Activated T-helper 2 cell treated with anti-CD3 and anti-CD28 coated beads, Interferon-gamma antibody, Interleukin-2, Interleukin-4, amounts not matched to agents 10 μg/mL and 5 μg/mL and 100 μg/mL, durations not matched to agents 14 hours and 24 hours and 36 hours (primary cell): Measurements from ENCODE around the gene LMTK2. TPM values are rescaled to one million over a fixed set of nuclear protein-coding genes. Genes with fewer than 3 reads are reported as not detected.
"Not testable (repeated sequence)": the region's sequence is repeated elsewhere in the genome, so short reads cannot be mapped to it uniquely, and the experiment has no call there.

Experiments used
- DNase-seq: peaks from one replicate; pipeline ENCODE4 v3.0.0; 2021; ENCODE audit warnings: low spot score
- H3K27ac Mint-ChIP-seq: one replicate; pipeline ENCODE4 v1.8.0; 2021; ENCODE audit warnings: mixed read lengths
- H3K27me3 Mint-ChIP-seq: one replicate; pipeline ENCODE4 v1.8.0; 2021; ENCODE audit warnings: low read depth, mixed read lengths
- H3K36me3 Mint-ChIP-seq: one replicate; pipeline ENCODE4 v1.8.0; 2021; ENCODE audit warnings: low read depth, mixed read lengths
- H3K4me1 Mint-ChIP-seq: one replicate; pipeline ENCODE4 v1.8.0; 2021; ENCODE audit warnings: low read depth, mixed read lengths
- H3K4me3 Mint-ChIP-seq: one replicate; pipeline ENCODE4 v1.8.0; 2021; ENCODE audit warnings: low read depth, mild to moderate bottlenecking, moderate library complexity, mixed read lengths
- H3K9me3 Mint-ChIP-seq: one replicate; pipeline ENCODE4 v1.8.0; 2021; ENCODE audit warnings: mixed read lengths
- intact Hi-C: fragments of 100-400 bp; cut with micrococcal nuclease; formaldehyde crosslinking; loops from one replicate; pipeline ENCODE4 v1.15.1; 2023
- total RNA-seq: library from RNA; stranded (reverse); gene quantifications from 2 replicates; pipeline ENCODE4 v1.2.3, GENCODE V29; 2022

LMTK2 gene
- total RNA-seq, 1 donor from 2014 or later, result 14.7 TPM

GRCh38 chr7:98115746-98116525 is 9.3 kb downstream of the LMTK2 start:
- no peak for DNase-seq
- Mint-ChIP-seq H3K9me3 (no peaks in the 10 kb centered on the region), H3K27me3 (no peaks in the 10 kb centered on the region), H3K4me1 (peaks cover 10% of the 10 kb centered on the region), H3K36me3 (peaks cover 16% of the 10 kb centered on the region), H3K4me3 (no peak overlapping the region), H3K27ac (no peak overlapping the region)
- intact Hi-C loops, result no loop called here

- Mint-ChIP-seq H3K4me1 (peaks cover 10% of the 10 kb centered on the region), H3K4me3 (no peak overlapping the region), H3K27me3 (no peaks in the 10 kb centered on the region), H3K27ac (no peak overlapping the region), H3K36me3 (peaks cover 16% of the 10 kb centered on the region), H3K9me3 (no peaks in the 10 kb centered on the region)
- intact Hi-C loops, result no loop called here
- DNase-seq, result no peak
Observed at GRCh38 chr7:98116656-98117461, 10.2 kb downstream of the LMTK2 start.

- Mint-ChIP-seq H3K27ac (no peak overlapping the region), H3K9me3 (no peaks in the 10 kb centered on the region), H3K36me3 (peaks cover 5% of the 10 kb centered on the region), H3K4me1 (peaks cover 4% of the 10 kb centered on the region), H3K4me3 (no peak overlapping the region), H3K27me3 (no peaks in the 10 kb centered on the region)
- no peak for DNase-seq
- intact Hi-C loops, result no loop called here
Observed at GRCh38 chr7:98119256-98119918, 12.7 kb downstream of the LMTK2 start.

- Mint-ChIP-seq H3K27me3 (no peaks in the 10 kb centered on the region), H3K4me3 (no peak overlapping the region), H3K27ac (no peak overlapping the region), H3K4me1 (peaks cover 2% of the 10 kb centered on the region), H3K36me3 (peaks cover 3% of the 10 kb centered on the region), H3K9me3 (no peaks in the 10 kb centered on the region)
- no peak for DNase-seq
- intact Hi-C loops, result no loop called here
Observed at GRCh38 chr7:98120559-98120958, 13.9 kb downstream of the LMTK2 start.

- DNase-seq, H3K36me3 Mint-ChIP-seq, H3K27ac Mint-ChIP-seq, H3K4me1 Mint-ChIP-seq, H3K4me3 Mint-ChIP-seq, H3K27me3 Mint-ChIP-seq, H3K9me3 Mint-ChIP-seq, intact Hi-C loops: not testable (repeated sequence)
Observed at GRCh38 chr7:98121388-98121787, 14.7 kb downstream of the LMTK2 start.

GRCh38 chr7:98123365-98123696 is 16.7 kb downstream of the LMTK2 start:
- intact Hi-C loops, result no loop called here
- no peaks in the 10 kb centered on the region for H3K9me3 Mint-ChIP-seq
- DNase-seq, result no peak
- H3K27me3 Mint-ChIP-seq, result no peaks in the 10 kb centered on the region
- H3K27ac Mint-ChIP-seq, result no peak overlapping the region
- peaks cover 3% of the 10 kb centered on the region for H3K36me3 Mint-ChIP-seq
- H3K4me1 Mint-ChIP-seq, result peaks cover 2% of the 10 kb centered on the region
- H3K4me3 Mint-ChIP-seq, result no peak overlapping the region

- Mint-ChIP-seq H3K4me3 (no peak overlapping the region), H3K36me3 (peaks cover 3% of the 10 kb centered on the region), H3K4me1 (peaks cover 2% of the 10 kb centered on the region), H3K27me3 (no peaks in the 10 kb centered on the region), H3K9me3 (no peaks in the 10 kb centered on the region), H3K27ac (no peak overlapping the region)
- intact Hi-C loops, result no loop called here
- no peak for DNase-seq
Observed at GRCh38 chr7:98125759-98126158, 19.1 kb downstream of the LMTK2 start.

GRCh38 chr7:98126311-98127142 is 19.9 kb downstream of the LMTK2 start:
- Mint-ChIP-seq H3K4me3 (no peak overlapping the region), H3K9me3 (no peaks in the 10 kb centered on the region), H3K27ac (no peak overlapping the region), H3K27me3 (peaks cover 4% of the 10 kb centered on the region), H3K36me3 (peaks cover 3% of the 10 kb centered on the region), H3K4me1 (peaks cover 9% of the 10 kb centered on the region)
- intact Hi-C loops, result no loop called here
- no peak for DNase-seq

- intact Hi-C loops, result no loop called here
- DNase-seq, result no peak
- H3K27me3 Mint-ChIP-seq, result peaks cover 4% of the 10 kb centered on the region
- no peak overlapping the region for H3K27ac Mint-ChIP-seq
- peaks cover 24% of the 10 kb centered on the region for H3K4me1 Mint-ChIP-seq
- no peaks in the 10 kb centered on the region for H3K9me3 Mint-ChIP-seq
- peaks cover 3% of the 10 kb centered on the region for H3K36me3 Mint-ChIP-seq
- no peak overlapping the region for H3K4me3 Mint-ChIP-seq
Observed at GRCh38 chr7:98128346-98128745, 21.7 kb downstream of the LMTK2 start.

GRCh38 chr7:98130959-98131358 is 24.3 kb downstream of the LMTK2 start:
- H3K9me3 Mint-ChIP-seq, result no peaks in the 10 kb centered on the region
- H3K4me1 Mint-ChIP-seq, result peaks cover 30% of the 10 kb centered on the region
- DNase-seq, result no peak
- no peaks in the 10 kb centered on the region for H3K36me3 Mint-ChIP-seq
- no peak overlapping the region for H3K27ac Mint-ChIP-seq
- intact Hi-C loops, result loop anchor here (5.0 kb wide), 2 partner anchors 36 to 71 kb away; no protein-coding TSS in a partner anchor
- H3K4me3 Mint-ChIP-seq, result no peak overlapping the region
- H3K27me3 Mint-ChIP-seq, result peaks cover 12% of the 10 kb centered on the region

- Mint-ChIP-seq H3K4me3 (peak overlapping the region; percentile 35), H3K36me3 (peaks cover 10% of the 10 kb centered on the region), H3K27me3 (peaks cover 12% of the 10 kb centered on the region), H3K9me3 (no peaks in the 10 kb centered on the region), H3K27ac (peak overlapping the region; percentile 26), H3K4me1 (peaks cover 30% of the 10 kb centered on the region)
- no peak for DNase-seq
- intact Hi-C loops, result loop anchor here (2.0 to 5.0 kb wide), 3 partner anchors 26 to 69 kb away; partner anchors contain the start of gene LMTK2
Observed at GRCh38 chr7:98133181-98133580, 26.5 kb downstream of the LMTK2 start.

GRCh38 chr7:98133621-98134303 is 27.1 kb downstream of the LMTK2 start:
- H3K9me3 Mint-ChIP-seq, result no peaks in the 10 kb centered on the region
- intact Hi-C loops, result loop anchor here (2.0 to 5.0 kb wide), 3 partner anchors 27 to 69 kb away; partner anchors contain the start of gene LMTK2
- no peak for DNase-seq
- no peak overlapping the region for H3K27ac Mint-ChIP-seq
- peaks cover 10% of the 10 kb centered on the region for H3K36me3 Mint-ChIP-seq
- no peak overlapping the region for H3K4me3 Mint-ChIP-seq
- H3K27me3 Mint-ChIP-seq, result peaks cover 12% of the 10 kb centered on the region
- peaks cover 30% of the 10 kb centered on the region for H3K4me1 Mint-ChIP-seq
